ENCODE measurements around the gene ADD1.

ADD1 gene

GRCh38 chr4:2927016-2927695 is 83.5 kb downstream of the ADD1 start:
- DNase-seq, result peak; percentile 11 to 56
- intact Hi-C loops (cut with DNase I; ENCODE audit: low total_unique reads), result no loop called here
- no peak for TF ChIP-seq CTCF (IDR thresholded peaks at IDR 0.05)
- peaks cover 0 to 10% (median 0%) of the 10 kb centered on the region in 4 donors for H3K4me1 ChIP-seq
- H3K4me3 ChIP-seq, result no peak overlapping the region
- H3K36me3 ChIP-seq, result peaks cover 32 to 100% (median 88%) of the 10 kb centered on the region in 3 donors
- H3K27me3 ChIP-seq, result no peaks in the 10 kb centered on the region
- H3K27ac ChIP-seq, result no peak overlapping the region
- no peaks in the 10 kb centered on the region for H3K9me3 ChIP-seq

- H3K27me3 ChIP-seq, result no peaks in the 10 kb centered on the region
- H3K36me3 ChIP-seq, result peaks cover 30 to 99% (median 82%) of the 10 kb centered on the region in 3 donors
- H3K4me3 ChIP-seq, result no peak overlapping the region
- intact Hi-C loops (cut with DNase I; ENCODE audit: low total_unique reads), result no loop called here
- DNase-seq, result peak; percentile 12 to 20
- no peaks in the 10 kb centered on the region for H3K9me3 ChIP-seq
- no peak for TF ChIP-seq CTCF (IDR thresholded peaks at IDR 0.05)
- H3K4me1 ChIP-seq, result peaks cover 0 to 15% (median 0%) of the 10 kb centered on the region in 4 donors
- no peak overlapping the region for H3K27ac ChIP-seq
These were observed 84.0 kb downstream of the ADD1 start for GRCh38 chr4:2927696-2928075.

GRCh38 chr4:2928242-2929176 is 84.9 kb downstream of the ADD1 start:
- TF ChIP-seq CTCF (IDR thresholded peaks at IDR 0.05), result no peak

GRCh38 chr4:2929469-2929868 is 85.8 kb downstream of the ADD1 start:
- Histone ChIP-seq H3K36me3 (peaks cover 24 to 84% (median 64%) of the 10 kb centered on the region in 3 donors), H3K27ac (no peak overlapping the region), H3K27me3 (no peaks in the 10 kb centered on the region), H3K9me3 (no peaks in the 10 kb centered on the region), H3K4me3 (no peak overlapping the region), H3K4me1 (peaks cover 0 to 27% (median 9%) of the 10 kb centered on the region in 4 donors)
- intact Hi-C loops (cut with DNase I; ENCODE audit: low total_unique reads), result no loop called here
- TF ChIP-seq CTCF (IDR thresholded peaks at IDR 0.05), result no peak
- peak; percentile 19 to 51 for DNase-seq

More at GRCh38 chr4:2928242-2929176, 84.9 kb downstream of the ADD1 start:
- Histone ChIP-seq H3K4me3 (no peak overlapping the region), H3K9me3 (no peaks in the 10 kb centered on the region), H3K4me1 (peaks cover 0 to 22% (median 4%) of the 10 kb centered on the region in 4 donors), H3K36me3 (peaks cover 24 to 94% (median 74%) of the 10 kb centered on the region in 3 donors), H3K27me3 (no peaks in the 10 kb centered on the region), H3K27ac (no peak overlapping the region)
- peak; percentile 16 to 53 for DNase-seq
- intact Hi-C loops (cut with DNase I; ENCODE audit: low total_unique reads), result no loop called here

- H3K4me3 ChIP-seq, result no peak overlapping the region
- intact Hi-C loops (cut with DNase I; ENCODE audit: low total_unique reads), result loop anchor here (10.0 kb wide), 2 partner anchors 165 to 1955 kb away; partner anchors contain the start of gene DGKQ
- no peak for TF ChIP-seq CTCF (IDR thresholded peaks at IDR 0.05)
- H3K9me3 ChIP-seq, result no peaks in the 10 kb centered on the region
- peak overlapping the region; percentile 4 to 29 for H3K27ac ChIP-seq
- peaks cover 0 to 29% (median 11%) of the 10 kb centered on the region in 4 donors for H3K4me1 ChIP-seq
- DNase-seq, result peak; percentile 17 to 63
- peaks cover 24 to 76% (median 58%) of the 10 kb centered on the region in 3 donors for H3K36me3 ChIP-seq
- H3K27me3 ChIP-seq, result no peaks in the 10 kb centered on the region
These were observed 86.6 kb downstream of the ADD1 start for GRCh38 chr4:2930135-2930757.
